ENCODE measurements around the gene ZCCHC2. TPM values are rescaled to one million over a fixed set of nuclear protein-coding genes. Genes with fewer than 3 reads are reported as not detected.

ZCCHC2 gene
- total RNA-seq, 2 donors from 2014 or later = 14.4 to 16.9 TPM

GRCh38 chr18:62621546-62621945, 98.7 kb downstream of the ZCCHC2 start:
- no peak for TF ChIP-seq CTCF (conservative IDR thresholded peaks at IDR 0.05)
- Histone ChIP-seq H3K9ac (ENCODE audit: extremely low read depth, low read length, poor library complexity, severe bottlenecking) (no peak overlapping the region), H3K27me3 (ENCODE audit: control insufficient read depth, insufficient read depth, low read length, poor library complexity, severe bottlenecking) (no peaks in the 10 kb centered on the region), H3K27ac (ENCODE audit: low read depth, low read length) (no peak overlapping the region), H3K9me3 (ENCODE audit: control insufficient read depth, low read length) (no peaks in the 10 kb centered on the region), H3K36me3 (ENCODE audit: control insufficient read depth, insufficient read depth, low read length) (no peaks in the 10 kb centered on the region), H3K4me1 (ENCODE audit: control insufficient read depth, insufficient read depth, low read length) (no peaks in the 10 kb centered on the region), H3K4me3 (ENCODE audit: low read length) (no peak overlapping the region)
- peaks cover 4% of the 10 kb centered on the region for H3K27me3 Mint-ChIP-seq (ENCODE audit: insufficient read depth)
- H3K9me3 Mint-ChIP-seq = no peaks in the 10 kb centered on the region
- WGBS, 2 experiments (ENCODE audit: insufficient coverage in 1 of 2, insufficient read length in 1 of 2) = 92 to 94% methylated on average over 6 to 12 of the region's 12 CpGs
- no peak overlapping the region for H3K27ac Mint-ChIP-seq
- no peak overlapping the region for H3K4me3 Mint-ChIP-seq
- H3K4me1 Mint-ChIP-seq = no peaks in the 10 kb centered on the region
- no peaks in the 10 kb centered on the region for H3K36me3 Mint-ChIP-seq (ENCODE audit: low read depth)
- DNase-seq = no peak

GRCh38 chr18:62625019-62625418, 102.2 kb downstream of the ZCCHC2 start:
- no peak overlapping the region for H3K27ac Mint-ChIP-seq
- no peak for TF ChIP-seq CTCF (conservative IDR thresholded peaks at IDR 0.05)
- H3K4me1 Mint-ChIP-seq = no peaks in the 10 kb centered on the region
- no peak overlapping the region for H3K4me3 Mint-ChIP-seq
- H3K27me3 Mint-ChIP-seq (ENCODE audit: insufficient read depth) = peaks cover 4% of the 10 kb centered on the region
- Histone ChIP-seq H3K36me3 (ENCODE audit: control insufficient read depth, insufficient read depth, low read length) (no peaks in the 10 kb centered on the region), H3K27ac (ENCODE audit: low read depth, low read length) (no peak overlapping the region), H3K9me3 (ENCODE audit: control insufficient read depth, low read length) (no peaks in the 10 kb centered on the region), H3K9ac (ENCODE audit: extremely low read depth, low read length, poor library complexity, severe bottlenecking) (no peak overlapping the region), H3K27me3 (ENCODE audit: control insufficient read depth, insufficient read depth, low read length, poor library complexity, severe bottlenecking) (no peaks in the 10 kb centered on the region), H3K4me1 (ENCODE audit: control insufficient read depth, insufficient read depth, low read length) (no peaks in the 10 kb centered on the region), H3K4me3 (ENCODE audit: low read length) (no peak overlapping the region)
- no peak for DNase-seq
- 91 to 92% methylated on average over 4 to 5 of the region's 5 CpGs for WGBS, 2 experiments (ENCODE audit: insufficient coverage in 1 of 2, insufficient read length in 1 of 2)
- H3K9me3 Mint-ChIP-seq = no peaks in the 10 kb centered on the region
- H3K36me3 Mint-ChIP-seq (ENCODE audit: low read depth) = no peaks in the 10 kb centered on the region

Other genes with a start within 250 kb of the ZCCHC2 start
- 10 to 100 TPM; 13.7 to 35.6 TPM for gene TNFRSF11A, start 197.7 kb upstream of the ZCCHC2 start, total RNA-seq
- 10 to 100 TPM; 19.8 to 28.1 TPM for gene PHLPP1, start 192.5 kb downstream of the ZCCHC2 start, total RNA-seq

All from endodermal cell (in vitro differentiated cells).